Measurements from ENCODE around the gene HEXIM1.

- TF ChIP-seq CTCF (IDR thresholded peaks at IDR 0.05) (peak in 2 of 5 experiments; percentile 2 to 6), POLR2A (IDR thresholded peaks at IDR 0.05) (no peak), EP300 (IDR thresholded peaks at IDR 0.05) (no peak)
Measured at GRCh38 chr17:45160447-45161287, 12.4 kb downstream of the HEXIM1 start.

Data from tibial nerve (tissue), 4 donors.